NCI-H446 treated with DMSO at 0.1 percent for 48 hours (cell line): ENCODE data around the gene FRMD6.

Experiments used
- DNase-seq: peaks from one replicate; lab custom pipeline; 2025; lab: John Stamatoyannopoulos, UW

Gene FRMD6

DNA sequence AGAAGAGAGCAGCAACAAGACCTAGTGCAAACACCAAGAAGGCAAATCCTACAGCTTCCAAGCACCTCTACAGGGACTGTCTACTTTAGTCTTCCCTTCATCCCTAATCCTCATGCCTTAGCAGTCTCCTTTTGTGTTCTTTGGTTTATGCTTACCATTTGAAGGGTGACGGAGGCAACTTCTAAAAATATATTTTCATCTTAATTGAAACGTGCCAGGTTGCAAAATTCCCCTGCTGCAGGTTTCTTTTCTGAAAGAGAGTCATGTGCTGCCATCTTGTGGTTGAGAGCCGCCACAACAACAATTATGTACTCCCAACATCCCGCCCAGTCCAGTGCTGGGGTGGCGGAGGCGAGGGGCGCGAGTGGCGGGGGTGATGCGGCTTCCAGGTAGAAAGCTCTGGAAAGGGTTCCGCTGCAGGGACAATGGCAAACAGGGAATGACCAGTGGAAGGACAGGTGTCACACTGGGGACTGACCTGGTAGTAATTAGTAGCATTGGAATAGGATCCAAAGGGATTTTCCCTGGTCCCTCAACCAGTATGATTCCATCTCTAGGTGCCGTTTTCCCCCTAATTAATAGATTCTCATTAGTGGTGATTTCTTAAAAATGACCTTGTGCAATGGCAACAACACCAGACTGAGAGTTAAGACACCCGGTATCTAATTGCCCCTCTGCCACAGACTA lies 128.4 kb downstream of the FRMD6 start:
- DNase-seq = peak; percentile 44
